ENCODE results near the gene CDH13.

GRCh38 chr16:82991966-82992675 lies 365.4 kb downstream of the CDH13 start:
- TF ChIP-seq, protein P1, sequence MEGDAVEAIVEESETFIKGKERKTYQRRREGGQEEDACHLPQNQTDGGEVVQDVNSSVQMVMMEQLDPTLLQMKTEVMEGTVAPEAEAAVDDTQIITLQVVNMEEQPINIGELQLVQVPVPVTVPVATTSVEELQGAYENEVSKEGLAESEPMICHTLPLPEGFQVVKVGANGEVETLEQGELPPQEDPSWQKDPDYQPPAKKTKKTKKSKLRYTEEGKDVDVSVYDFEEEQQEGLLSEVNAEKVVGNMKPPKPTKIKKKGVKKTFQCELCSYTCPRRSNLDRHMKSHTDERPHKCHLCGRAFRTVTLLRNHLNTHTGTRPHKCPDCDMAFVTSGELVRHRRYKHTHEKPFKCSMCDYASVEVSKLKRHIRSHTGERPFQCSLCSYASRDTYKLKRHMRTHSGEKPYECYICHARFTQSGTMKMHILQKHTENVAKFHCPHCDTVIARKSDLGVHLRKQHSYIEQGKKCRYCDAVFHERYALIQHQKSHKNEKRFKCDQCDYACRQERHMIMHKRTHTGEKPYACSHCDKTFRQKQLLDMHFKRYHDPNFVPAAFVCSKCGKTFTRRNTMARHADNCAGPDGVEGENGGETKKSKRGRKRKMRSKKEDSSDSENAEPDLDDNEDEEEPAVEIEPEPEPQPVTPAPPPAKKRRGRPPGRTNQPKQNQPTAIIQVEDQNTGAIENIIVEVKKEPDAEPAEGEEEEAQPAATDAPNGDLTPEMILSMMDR (conservative IDR thresholded peaks at IDR 0.05; ENCODE audit: low read depth, low read length) = no peak
- no peak for TF ChIP-seq EZH2 (IDR thresholded peaks at IDR 0.05; ENCODE audit: borderline replicate concordance, low read depth, low read length, poor library complexity, severe bottlenecking)

All from A673 (cell line).